OCI-LY1 (cell line): ENCODE measurements around the gene SNX5.
"Not testable (repeated sequence)": the region's sequence is repeated elsewhere in the genome, so short reads cannot be mapped to it uniquely, and the experiment has no call there.

Experiments used
- H2AFZ ChIP-seq: fragments of 200-600 bp; sonication (generic), shearing (Covaris generic); 2 replicates; pipeline ENCODE4 v1.6.0; 2014; ENCODE audit warnings: antibody characterized with exemption, mild to moderate bottlenecking, low read length
- H3F3A ChIP-seq: fragments of 200-600 bp; sonication (generic), shearing (Covaris generic); 2 replicates; pipeline ENCODE4 v1.6.0; 2014; ENCODE audit warnings: mild to moderate bottlenecking, antibody characterized with exemption, low read length, moderate library complexity; ENCODE audit not compliant: insufficient read depth
- H3K27ac ChIP-seq: fragments of 200-600 bp; sonication (generic); 2 replicates; pipeline ENCODE4 v1.5.1; 2014; ENCODE audit warnings: low read length, mixed run types, mild to moderate bottlenecking, low read depth; ENCODE audit not compliant: poor library complexity, severe bottlenecking
- H3K27me3 ChIP-seq: fragments of 200-600 bp; sonication (generic); 2 replicates; pipeline ENCODE4 v1.6.0; 2014; ENCODE audit warnings: antibody characterized with exemption, mild to moderate bottlenecking, low read length, moderate library complexity; ENCODE audit not compliant: insufficient read depth
- H3K36me3 ChIP-seq: fragments of 200-600 bp; sonication (generic); 2 replicates; pipeline ENCODE4 v1.6.1; 2014; ENCODE audit warnings: mild to moderate bottlenecking, antibody characterized with exemption, low read length, moderate library complexity, mixed read lengths; ENCODE audit not compliant: insufficient read depth
- H3K4me1 ChIP-seq: fragments of 200-600 bp; sonication (generic); 2 replicates; pipeline ENCODE4 v1.5.1; 2014; ENCODE audit warnings: mild to moderate bottlenecking, low read length, moderate library complexity; ENCODE audit not compliant: insufficient read depth, severe bottlenecking
- H3K4me2 ChIP-seq: fragments of 200-600 bp; sonication (generic), shearing (Covaris generic); 2 replicates; pipeline ENCODE4 v1.6.1; 2014; ENCODE audit warnings: low read length
- H3K4me3 ChIP-seq: fragments of 200-600 bp; sonication (generic); 2 replicates; pipeline ENCODE4 v1.5.1; 2014; ENCODE audit warnings: low read length, low read depth, mild to moderate bottlenecking, mixed read lengths; ENCODE audit not compliant: poor library complexity, severe bottlenecking
- H3K79me2 ChIP-seq: fragments of 200-600 bp; shearing (Covaris generic); 2 replicates; pipeline ENCODE4 v1.6.1; 2016; ENCODE audit warnings: mixed run types, low read length, mixed read lengths; ENCODE audit not compliant: insufficient read depth
- H3K9ac ChIP-seq: fragments of 200-600 bp; sonication (generic), shearing (Covaris generic); 2 replicates; pipeline ENCODE4 v1.6.1; 2014; ENCODE audit warnings: mild to moderate bottlenecking, low read length, mixed read lengths
- H3K9me2 ChIP-seq: fragments of 200-600 bp; sonication (generic), shearing (Covaris generic); 2 replicates; pipeline ENCODE4 v1.6.1; 2014; ENCODE audit warnings: low read depth, mild to moderate bottlenecking, low read length, mixed read lengths
- H3K9me3 ChIP-seq: fragments of 200-600 bp; shearing (Covaris generic); 2 replicates; pipeline ENCODE4 v1.6.1; 2014; ENCODE audit warnings: low read length, mixed read lengths
- H4K20me1 ChIP-seq: fragments of 200-600 bp; sonication (generic), shearing (Covaris generic); 2 replicates; pipeline ENCODE4 v1.6.0; 2016; ENCODE audit warnings: mild to moderate bottlenecking, low read length; ENCODE audit not compliant: insufficient read depth
- EZH2 ChIP-seq: fragments of 200-600 bp; sonication (generic), shearing (Covaris generic); IDR thresholded peaks from 2 replicates; pipeline ENCODE4 v1.8.0; 2017; ENCODE audit warnings: borderline replicate concordance, mixed run types, mild to moderate bottlenecking, antibody characterized with exemption, low read length, moderate library complexity, mixed read lengths
- TF ChIP-seq, protein P1 (sequence below): fragments of 200-600 bp; sonication (generic), shearing (Covaris generic); IDR thresholded peaks from 2 replicates; pipeline ENCODE4 v1.5.1; 2017; ENCODE audit warnings: mild to moderate bottlenecking, antibody characterized with exemption, low read length, moderate library complexity, mixed read lengths

The SNX5 gene

DNA sequence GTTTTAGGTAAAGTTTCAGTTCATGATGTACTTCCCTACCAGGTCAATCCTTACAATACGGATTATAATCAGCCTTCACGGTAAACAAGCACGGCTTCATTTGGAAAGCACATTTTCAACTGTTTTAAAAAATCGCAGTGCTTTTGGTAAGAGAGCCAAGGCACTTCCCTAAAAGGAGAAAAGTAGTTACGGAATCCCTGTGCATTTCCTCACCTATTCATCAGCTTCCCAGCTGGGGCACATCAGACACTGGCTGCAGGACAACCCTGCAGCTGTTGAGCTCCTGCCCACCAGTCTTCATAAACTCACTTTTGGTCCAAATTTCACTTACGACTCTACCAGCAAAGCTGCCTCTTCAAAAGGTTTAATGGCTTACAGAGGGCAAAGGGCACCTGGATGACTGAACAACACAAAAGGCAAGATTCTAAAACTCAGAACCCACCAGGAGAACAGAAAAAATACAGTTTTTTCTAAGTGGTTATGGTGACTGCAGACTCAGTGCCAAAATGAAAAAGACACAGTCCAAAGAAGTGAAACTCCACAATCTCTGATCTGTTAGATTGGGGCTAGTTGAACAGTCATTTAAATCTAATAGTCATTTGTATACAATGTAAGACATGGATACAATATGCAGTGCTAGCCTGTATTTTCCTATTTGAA lies 7.5 kb downstream of the SNX5 start:
- H2AFZ ChIP-seq: no peak overlapping the region
- no peak for TF ChIP-seq EZH2
- TF ChIP-seq, protein P1, sequence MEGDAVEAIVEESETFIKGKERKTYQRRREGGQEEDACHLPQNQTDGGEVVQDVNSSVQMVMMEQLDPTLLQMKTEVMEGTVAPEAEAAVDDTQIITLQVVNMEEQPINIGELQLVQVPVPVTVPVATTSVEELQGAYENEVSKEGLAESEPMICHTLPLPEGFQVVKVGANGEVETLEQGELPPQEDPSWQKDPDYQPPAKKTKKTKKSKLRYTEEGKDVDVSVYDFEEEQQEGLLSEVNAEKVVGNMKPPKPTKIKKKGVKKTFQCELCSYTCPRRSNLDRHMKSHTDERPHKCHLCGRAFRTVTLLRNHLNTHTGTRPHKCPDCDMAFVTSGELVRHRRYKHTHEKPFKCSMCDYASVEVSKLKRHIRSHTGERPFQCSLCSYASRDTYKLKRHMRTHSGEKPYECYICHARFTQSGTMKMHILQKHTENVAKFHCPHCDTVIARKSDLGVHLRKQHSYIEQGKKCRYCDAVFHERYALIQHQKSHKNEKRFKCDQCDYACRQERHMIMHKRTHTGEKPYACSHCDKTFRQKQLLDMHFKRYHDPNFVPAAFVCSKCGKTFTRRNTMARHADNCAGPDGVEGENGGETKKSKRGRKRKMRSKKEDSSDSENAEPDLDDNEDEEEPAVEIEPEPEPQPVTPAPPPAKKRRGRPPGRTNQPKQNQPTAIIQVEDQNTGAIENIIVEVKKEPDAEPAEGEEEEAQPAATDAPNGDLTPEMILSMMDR: no peak
- peak overlapping the region; percentile 98 for H3K4me2 ChIP-seq
- H3K27me3 ChIP-seq: no peaks in the 10 kb centered on the region
- no peak overlapping the region; the same call in 1 of the 2 replicates for H3K9ac ChIP-seq
- peak overlapping the region; percentile 29 for H3K27ac ChIP-seq
- H3K79me2 ChIP-seq: peaks cover 100% of the 10 kb centered on the region
- H3K4me1 ChIP-seq: peaks cover 99% of the 10 kb centered on the region
- peaks cover 97% of the 10 kb centered on the region for H3K36me3 ChIP-seq
- H4K20me1 ChIP-seq: peaks cover 9% of the 10 kb centered on the region
- H3K9me2 ChIP-seq: no peaks in the 10 kb centered on the region
- H3K4me3 ChIP-seq: peak overlapping the region; percentile 12
- H3K9me3 ChIP-seq: no peaks in the 10 kb centered on the region
- H3F3A ChIP-seq: no peaks in the 10 kb centered on the region

DNA sequence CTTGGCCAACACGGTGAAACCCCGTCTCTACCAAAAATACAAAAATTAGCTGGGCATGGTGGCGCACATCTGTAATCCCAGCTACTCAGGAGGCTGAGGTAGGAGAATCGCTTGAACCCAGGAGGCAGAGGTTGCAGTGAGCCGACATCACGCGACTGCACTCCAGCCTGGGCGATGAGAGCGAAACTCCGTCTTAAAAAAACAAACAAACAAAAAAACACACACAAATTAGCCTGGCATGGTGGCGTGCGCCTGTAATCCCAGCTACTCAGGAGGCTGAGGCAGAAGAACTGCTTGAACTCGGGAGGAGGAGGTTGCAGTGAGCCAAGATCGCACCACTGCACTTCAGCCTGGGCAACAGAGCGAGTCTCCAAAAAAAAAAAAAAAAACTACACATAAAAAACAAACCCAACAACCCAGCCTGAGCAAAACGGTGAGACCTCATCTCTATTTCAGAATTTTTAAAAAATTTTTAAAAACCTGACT lies 8.2 kb downstream of the SNX5 start:
- H3K27me3 ChIP-seq, H3K9me2 ChIP-seq, H4K20me1 ChIP-seq, H3K4me3 ChIP-seq, H2AFZ ChIP-seq, H3K9ac ChIP-seq, H3F3A ChIP-seq, H3K9me3 ChIP-seq: not testable (repeated sequence)
- H3K36me3 ChIP-seq: peaks cover 97% of the 10 kb centered on the region
- H3K4me1 ChIP-seq: peaks cover 97% of the 10 kb centered on the region
- peak overlapping the region; percentile 98 for H3K4me2 ChIP-seq
- peak overlapping the region; percentile 29 for H3K27ac ChIP-seq
- peaks cover 100% of the 10 kb centered on the region for H3K79me2 ChIP-seq

DNA sequence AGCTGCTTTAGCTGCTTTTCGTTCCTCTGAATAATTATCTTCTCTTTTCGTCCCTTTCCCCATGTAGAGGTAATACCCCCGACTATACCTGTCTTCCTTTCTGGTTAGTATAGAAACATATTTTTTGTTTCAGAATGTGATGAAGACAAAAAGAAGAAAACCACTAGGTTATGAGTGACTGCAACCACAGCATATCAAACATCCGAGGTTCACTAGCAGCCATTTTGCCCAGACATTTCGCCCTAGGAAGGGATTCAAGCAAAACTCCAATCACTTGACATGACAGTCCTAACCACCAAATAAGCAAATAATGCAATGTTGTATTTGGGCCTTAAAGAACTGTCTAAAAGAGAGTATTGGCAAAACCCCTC lies 9.4 kb downstream of the SNX5 start:
- Histone ChIP-seq H3K4me3 (no peak overlapping the region), H3K9ac (no peak overlapping the region), H3F3A (no peaks in the 10 kb centered on the region), H3K27me3 (no peaks in the 10 kb centered on the region), H3K36me3 (peaks cover 97% of the 10 kb centered on the region), H3K9me3 (no peaks in the 10 kb centered on the region), H2AFZ (no peak overlapping the region), H3K27ac (no peak overlapping the region), H4K20me1 (peaks cover 6% of the 10 kb centered on the region), H3K79me2 (peaks cover 99% of the 10 kb centered on the region), H3K4me1 (peaks cover 84% of the 10 kb centered on the region), H3K4me2 (peak overlapping the region; percentile 26; the same call in 1 of the 2 replicates), H3K9me2 (no peaks in the 10 kb centered on the region)
- no peak for TF ChIP-seq EZH2
- TF ChIP-seq, protein P1: no peak
